Activated CD4-positive, alpha-beta T cell treated with anti-CD3 and anti-CD28 coated beads for 36 hours (primary cell): ENCODE results near the gene RAI1. TPM values are rescaled to one million over a fixed set of nuclear protein-coding genes. Genes with fewer than 3 reads are reported as not detected.

Source experiments
- ATAC-seq: fragments of 200-7000 bp; cut with Tn5 transposase; one replicate; pipeline ENCODE4 v1.10.0; 2021; ENCODE audit warnings: mild to moderate bottlenecking, moderate library complexity
- CTCF ChIA-PET: fragments of 350-600 bp; sonication (Branson Sonifier 250); formaldehyde crosslinking; loops from one replicate; lab custom pipeline; 2021; ENCODE audit warnings: antibody characterized with exemption; lab: Charles Lee
- POLR2A ChIA-PET: fragments of 350-600 bp; sonication (Branson Sonifier 250); formaldehyde crosslinking; loops from one replicate; lab custom pipeline; 2021; ENCODE audit warnings: antibody characterized with exemption, inconsistent platforms; lab: Charles Lee
- DNase-seq: peaks from one replicate; pipeline ENCODE4 v3.0.0-alpha.2; 2020
- H3K27ac Mint-ChIP-seq: one replicate; pipeline ENCODE4 v1.8.0; 2021; ENCODE audit warnings: mixed read lengths
- H3K27me3 Mint-ChIP-seq: one replicate; pipeline ENCODE4 v1.8.0; 2021; ENCODE audit warnings: mixed read lengths
- H3K36me3 Mint-ChIP-seq: one replicate; pipeline ENCODE4 v1.8.0; 2021; ENCODE audit warnings: low read depth, mixed read lengths
- H3K4me1 Mint-ChIP-seq: one replicate; pipeline ENCODE4 v1.8.0; 2021; ENCODE audit warnings: mixed read lengths
- H3K4me3 Mint-ChIP-seq: one replicate; pipeline ENCODE4 v1.8.0; 2021; ENCODE audit warnings: mild to moderate bottlenecking, moderate library complexity, mixed read lengths
- H3K9me3 Mint-ChIP-seq: one replicate; pipeline ENCODE4 v1.8.0; 2021; ENCODE audit warnings: low read depth, mixed read lengths
- intact Hi-C, 2 experiments: fragments of 100-400 bp; cut with DNase I in 1 of 2; cut with micrococcal nuclease in 1 of 2; formaldehyde crosslinking; loops; one replicate each; pipeline versions ENCODE4 v1.14.2 to v1.15.1; 2022 to 2024; cut with DNase I, micrococcal nuclease
- total RNA-seq, 2 experiments: library from RNA; stranded (reverse); gene quantifications; one replicate each; pipeline ENCODE4 v1.2.3, GENCODE V29; 2021

RAI1 gene
- total RNA-seq, 2 experiments from 2014 or later: 13.6 to 16.4 TPM

GRCh38 chr17:17726458-17727060 is 45.3 kb downstream of the RAI1 start:
- H3K4me3 Mint-ChIP-seq: no peak overlapping the region
- no peak overlapping the region for H3K27ac Mint-ChIP-seq
- peaks cover 18% of the 10 kb centered on the region for H3K27me3 Mint-ChIP-seq
- ChIA-PET POLR2A (no interaction called here), CTCF (interaction anchor here (0.6 to 1.1 kb wide), 2 partner anchors 10 to 139 kb away, joined by 3 read pairs; no protein-coding TSS in a partner anchor)
- no peaks in the 10 kb centered on the region for H3K9me3 Mint-ChIP-seq
- H3K36me3 Mint-ChIP-seq: no peaks in the 10 kb centered on the region
- no peak for DNase-seq
- intact Hi-C loops: loop anchor here in 1 of 2 experiments (2.0 kb wide), 1 partner anchor 56 kb away; no protein-coding TSS in a partner anchor
- H3K4me1 Mint-ChIP-seq: peaks cover 39% of the 10 kb centered on the region
- ATAC-seq: no peak

GRCh38 chr17:17727111-17727659 is 45.9 kb downstream of the RAI1 start:
- no peak for ATAC-seq
- Mint-ChIP-seq H3K36me3 (no peaks in the 10 kb centered on the region), H3K27me3 (peaks cover 12% of the 10 kb centered on the region), H3K4me3 (no peak overlapping the region), H3K9me3 (no peaks in the 10 kb centered on the region), H3K27ac (no peak overlapping the region), H3K4me1 (peaks cover 33% of the 10 kb centered on the region)
- POLR2A ChIA-PET: no interaction called here
- CTCF ChIA-PET: interaction anchor here (0.6 to 1.1 kb wide), 2 partner anchors 10 to 138 kb away, joined by 3 read pairs; no protein-coding TSS in a partner anchor
- DNase-seq: no peak
- intact Hi-C loops: loop anchor here in 1 of 2 experiments (2.0 kb wide), 1 partner anchor 56 kb away; no protein-coding TSS in a partner anchor

- CTCF ChIA-PET: interaction anchor here (0.5 to 1.5 kb wide), 4 partner anchors 10 to 45 kb away, joined by 3 to 7 read pairs (median 4); no protein-coding TSS in a partner anchor
- Mint-ChIP-seq H3K4me1 (peaks cover 25% of the 10 kb centered on the region), H3K9me3 (no peaks in the 10 kb centered on the region), H3K36me3 (no peaks in the 10 kb centered on the region), H3K27me3 (peaks cover 4% of the 10 kb centered on the region), H3K4me3 (no peak overlapping the region), H3K27ac (no peak overlapping the region)
- DNase-seq (no peak), ATAC-seq (no peak)
- POLR2A ChIA-PET: no interaction called here
- intact Hi-C loops: no loop called here
Observed at GRCh38 chr17:17728146-17728545, 46.9 kb downstream of the RAI1 start.

- ChIA-PET CTCF (interaction anchor here (0.5 to 1.5 kb wide), 5 partner anchors 10 to 46 kb away, joined by 3 to 7 read pairs (median 4); no protein-coding TSS in a partner anchor), POLR2A (no interaction called here)
- Mint-ChIP-seq H3K9me3 (no peaks in the 10 kb centered on the region), H3K4me1 (peaks cover 22% of the 10 kb centered on the region), H3K4me3 (no peak overlapping the region), H3K27me3 (peaks cover 2% of the 10 kb centered on the region), H3K36me3 (no peaks in the 10 kb centered on the region), H3K27ac (no peak overlapping the region)
- intact Hi-C loops: loop anchor here (1.0 kb wide), 1 partner anchor 132 kb away; no protein-coding TSS in a partner anchor
- DNase-seq (no peak), ATAC-seq (no peak)
Observed at GRCh38 chr17:17728550-17729251, 47.4 kb downstream of the RAI1 start.

GRCh38 chr17:17729620-17730249 is 48.5 kb downstream of the RAI1 start:
- intact Hi-C loops: loop anchor here (1.0 kb wide), 1 partner anchor 131 kb away; no protein-coding TSS in a partner anchor
- Mint-ChIP-seq H3K4me3 (no peak overlapping the region), H3K36me3 (no peaks in the 10 kb centered on the region), H3K27ac (no peak overlapping the region), H3K4me1 (peaks cover 14% of the 10 kb centered on the region), H3K9me3 (no peaks in the 10 kb centered on the region), H3K27me3 (no peaks in the 10 kb centered on the region)
- peak; percentile 71 for DNase-seq
- POLR2A ChIA-PET: interaction anchor here (0.6 kb wide), 1 partner anchor 448 kb away, joined by 3 read pairs; the partner anchor contains the start of gene COPS3
- peak; percentile 96 for ATAC-seq
- CTCF ChIA-PET: interaction anchor here (0.9 to 1.5 kb wide), 3 partner anchors 9 to 27 kb away, joined by 4 to 7 read pairs (median 5); no protein-coding TSS in a partner anchor

- no peak overlapping the region for H3K4me3 Mint-ChIP-seq
- POLR2A ChIA-PET: no interaction called here
- H3K27ac Mint-ChIP-seq: no peak overlapping the region
- CTCF ChIA-PET: interaction anchor here (1.0 kb wide), 1 partner anchor 9 kb away, joined by 5 read pairs; no protein-coding TSS in a partner anchor
- ATAC-seq (no peak), DNase-seq (no peak)
- no peaks in the 10 kb centered on the region for H3K9me3 Mint-ChIP-seq
- intact Hi-C loops: no loop called here
- no peaks in the 10 kb centered on the region for H3K27me3 Mint-ChIP-seq
- peaks cover 9% of the 10 kb centered on the region for H3K4me1 Mint-ChIP-seq
- no peaks in the 10 kb centered on the region for H3K36me3 Mint-ChIP-seq
Observed at GRCh38 chr17:17730250-17730935, 49.1 kb downstream of the RAI1 start.

GRCh38 chr17:17732444-17732843 is 51.2 kb downstream of the RAI1 start:
- intact Hi-C loops: no loop called here
- Mint-ChIP-seq H3K4me1 (peaks cover 8% of the 10 kb centered on the region), H3K36me3 (no peaks in the 10 kb centered on the region), H3K4me3 (no peak overlapping the region), H3K27ac (no peak overlapping the region), H3K27me3 (no peaks in the 10 kb centered on the region), H3K9me3 (no peaks in the 10 kb centered on the region)
- POLR2A ChIA-PET: no interaction called here
- ATAC-seq (no peak), DNase-seq (no peak)
- CTCF ChIA-PET: interaction anchor here (1.0 to 1.5 kb wide), 2 partner anchors 11 to 187 kb away, joined by 3 to 4 read pairs; no protein-coding TSS in a partner anchor

- ChIA-PET POLR2A (no interaction called here), CTCF (interaction anchor here (0.6 to 1.5 kb wide), 2 partner anchors 186 to 323 kb away, joined by 3 to 4 read pairs; no protein-coding TSS in a partner anchor)
- Mint-ChIP-seq H3K4me3 (no peak overlapping the region), H3K4me1 (peaks cover 8% of the 10 kb centered on the region), H3K36me3 (no peaks in the 10 kb centered on the region), H3K9me3 (no peaks in the 10 kb centered on the region), H3K27me3 (no peaks in the 10 kb centered on the region), H3K27ac (no peak overlapping the region)
- DNase-seq (no peak), ATAC-seq (no peak)
- intact Hi-C loops: no loop called here
Observed at GRCh38 chr17:17732892-17733670, 51.8 kb downstream of the RAI1 start.

- ATAC-seq (no peak), DNase-seq (no peak)
- no peak overlapping the region for H3K27ac Mint-ChIP-seq
- intact Hi-C loops: no loop called here
- POLR2A ChIA-PET: interaction anchor here (0.6 kb wide), 1 partner anchor 301 kb away, joined by 3 read pairs; no protein-coding TSS in a partner anchor
- peaks cover 28% of the 10 kb centered on the region for H3K4me1 Mint-ChIP-seq
- CTCF ChIA-PET: interaction anchor here (0.7 to 1.2 kb wide), 3 partner anchors 9 to 95 kb away, joined by 3 read pairs; no protein-coding TSS in a partner anchor
- no peaks in the 10 kb centered on the region for H3K36me3 Mint-ChIP-seq
- no peak overlapping the region for H3K4me3 Mint-ChIP-seq
- H3K27me3 Mint-ChIP-seq: no peaks in the 10 kb centered on the region
- no peaks in the 10 kb centered on the region for H3K9me3 Mint-ChIP-seq
Observed at GRCh38 chr17:17736205-17737183, 55.2 kb downstream of the RAI1 start.
